Amygdala (tissue), 56 donors: ENCODE data around the gene HOXB8.

Experiments
- DNase-seq, 56 donors: peaks; one replicate each; lab custom pipeline; 2025; lab: John Stamatoyannopoulos, UW

The HOXB8 gene

DNA sequence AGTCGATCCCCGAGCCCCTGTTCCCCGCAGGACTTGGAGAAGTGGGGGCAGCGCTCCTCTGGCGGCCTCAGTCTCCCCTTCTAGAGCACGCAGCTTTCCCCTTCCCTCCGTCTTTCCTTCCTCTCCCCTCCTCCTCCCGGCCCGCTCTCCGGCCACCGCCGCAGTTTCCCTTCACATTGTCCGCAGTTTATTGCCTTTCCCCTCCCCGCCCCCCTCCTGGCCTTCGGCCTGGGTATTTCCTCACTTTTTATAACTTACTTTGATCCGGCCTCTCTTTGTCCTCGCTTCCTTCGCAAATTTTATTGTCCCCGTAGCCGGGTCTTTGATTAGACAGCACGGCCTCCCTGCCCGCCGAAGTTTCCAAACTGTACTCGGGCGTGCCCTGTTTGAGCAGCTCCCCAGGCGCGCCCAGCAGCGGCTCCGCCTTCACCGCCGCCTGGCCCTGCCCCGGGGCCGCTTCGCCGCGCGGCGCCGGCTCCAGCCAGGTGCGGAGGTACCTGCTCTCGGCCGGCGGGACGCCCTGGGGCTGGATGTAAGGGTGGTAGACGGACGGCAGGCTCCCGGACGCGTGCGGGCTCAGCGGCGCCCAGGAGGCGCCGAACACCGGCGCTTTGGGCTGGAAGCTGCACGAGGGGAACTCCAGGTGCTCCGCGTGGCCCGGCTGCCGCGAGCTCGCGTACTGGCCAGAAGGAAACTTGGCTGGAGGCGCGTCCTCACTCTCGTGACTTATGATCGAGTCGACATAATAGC is 10.6 kb upstream of the HOXB8 start:
- no peak for DNase-seq

GRCh38 chr17:48624544-48625494 is 9.7 kb upstream of the HOXB8 start:
- peak in 3 of 56 donors; percentile 2 to 8 (median 5) for DNase-seq

- DNase-seq: no peak
Measured at GRCh38 chr17:48624118-48624517, 9.0 kb upstream of the HOXB8 start.

GRCh38 chr17:48623583-48623982 is 8.5 kb upstream of the HOXB8 start:
- no peak for DNase-seq

DNA sequence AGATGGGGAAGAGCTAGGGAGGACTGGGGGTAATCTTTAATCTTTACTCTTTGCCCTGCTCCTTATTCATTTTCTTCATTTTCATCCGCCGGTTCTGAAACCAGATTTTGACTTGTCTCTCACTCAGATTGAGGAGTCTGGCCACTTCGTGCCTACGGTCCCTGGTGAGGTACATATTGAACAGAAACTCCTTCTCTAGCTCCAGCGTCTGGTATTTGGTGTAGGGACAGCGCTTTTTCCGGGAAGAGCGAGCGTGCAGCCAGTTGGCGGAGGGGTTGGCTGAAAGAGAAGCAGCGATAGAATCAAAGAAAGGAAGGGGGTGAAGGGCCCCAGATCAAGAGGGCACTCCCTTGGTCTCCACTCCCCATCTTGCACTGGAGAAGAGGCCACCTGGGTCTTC is 7.8 kb upstream of the HOXB8 start:
- DNase-seq: no peak

- no peak for DNase-seq
Measured at GRCh38 chr17:48621410-48622392, 6.6 kb upstream of the HOXB8 start.

DNA sequence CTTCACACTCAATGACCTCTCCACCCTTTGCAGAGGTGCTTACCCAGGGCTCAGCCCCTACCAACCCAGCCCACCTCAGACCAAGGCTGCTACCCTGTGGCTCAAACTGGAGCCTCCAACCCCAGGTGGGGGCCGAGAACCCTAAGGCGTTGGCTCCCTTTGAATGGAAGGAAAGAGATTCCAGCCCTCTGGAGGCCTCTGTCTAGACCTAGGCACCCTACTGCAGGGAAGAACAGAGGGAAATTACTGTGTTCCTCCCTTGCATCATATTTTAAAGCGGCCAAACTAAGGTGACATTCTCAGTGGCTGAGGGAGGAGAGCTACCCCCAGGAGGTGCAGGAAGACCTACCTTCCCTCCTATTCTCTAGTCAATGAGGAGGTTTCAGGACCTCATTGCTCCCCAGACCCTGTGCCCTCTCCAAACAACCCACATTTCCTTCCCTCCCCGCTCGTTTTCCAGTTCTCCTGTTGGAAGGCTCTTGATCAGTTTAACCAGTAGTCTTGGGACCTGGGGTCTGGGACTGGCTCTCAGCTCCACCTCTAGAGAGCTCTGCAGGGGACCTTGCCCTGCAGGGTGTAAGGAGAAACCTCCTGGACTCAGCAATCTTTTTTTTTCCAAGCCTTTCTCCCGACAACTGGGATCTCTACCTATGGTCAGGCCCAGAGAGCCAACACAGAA is 5.5 kb upstream of the HOXB8 start:
- no peak for DNase-seq

GRCh38 chr17:48619826-48620449 is 4.8 kb upstream of the HOXB8 start:
- no peak for DNase-seq

DNA sequence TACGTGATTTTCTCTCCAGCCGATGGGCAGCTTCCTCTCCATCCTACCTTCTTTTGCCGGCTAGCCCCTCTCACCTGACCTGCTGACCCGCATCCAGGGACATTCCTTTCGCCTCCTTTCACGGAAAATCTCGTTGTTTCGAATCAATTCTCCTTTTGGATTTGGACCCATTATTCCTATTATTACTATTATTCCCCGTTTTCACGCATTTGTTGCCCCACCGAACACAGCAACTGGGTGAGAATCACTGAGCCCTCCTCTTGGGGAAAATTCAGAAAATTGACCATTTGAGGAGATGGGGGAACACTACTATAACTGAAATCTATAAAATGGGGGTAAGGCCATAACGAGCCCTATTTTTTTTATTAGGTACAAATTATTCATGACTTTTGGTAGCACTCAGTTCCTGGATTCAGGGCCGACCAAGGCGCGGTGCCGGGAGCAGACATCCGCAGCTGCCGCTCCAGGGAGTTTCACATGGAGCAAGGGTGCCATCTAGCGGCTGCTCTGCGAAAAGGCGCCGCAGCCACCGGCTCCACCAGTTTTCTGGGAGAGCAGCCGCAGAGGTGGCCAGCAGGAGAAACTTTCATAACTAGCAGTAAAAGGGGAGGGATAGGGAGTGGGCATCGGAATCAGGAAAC is 3.3 kb upstream of the HOXB8 start:
- DNase-seq: peak; percentile 3 to 86 (median 59)

- DNase-seq: no peak
Measured at GRCh38 chr17:48617471-48618255, 2.6 kb upstream of the HOXB8 start.

DNA sequence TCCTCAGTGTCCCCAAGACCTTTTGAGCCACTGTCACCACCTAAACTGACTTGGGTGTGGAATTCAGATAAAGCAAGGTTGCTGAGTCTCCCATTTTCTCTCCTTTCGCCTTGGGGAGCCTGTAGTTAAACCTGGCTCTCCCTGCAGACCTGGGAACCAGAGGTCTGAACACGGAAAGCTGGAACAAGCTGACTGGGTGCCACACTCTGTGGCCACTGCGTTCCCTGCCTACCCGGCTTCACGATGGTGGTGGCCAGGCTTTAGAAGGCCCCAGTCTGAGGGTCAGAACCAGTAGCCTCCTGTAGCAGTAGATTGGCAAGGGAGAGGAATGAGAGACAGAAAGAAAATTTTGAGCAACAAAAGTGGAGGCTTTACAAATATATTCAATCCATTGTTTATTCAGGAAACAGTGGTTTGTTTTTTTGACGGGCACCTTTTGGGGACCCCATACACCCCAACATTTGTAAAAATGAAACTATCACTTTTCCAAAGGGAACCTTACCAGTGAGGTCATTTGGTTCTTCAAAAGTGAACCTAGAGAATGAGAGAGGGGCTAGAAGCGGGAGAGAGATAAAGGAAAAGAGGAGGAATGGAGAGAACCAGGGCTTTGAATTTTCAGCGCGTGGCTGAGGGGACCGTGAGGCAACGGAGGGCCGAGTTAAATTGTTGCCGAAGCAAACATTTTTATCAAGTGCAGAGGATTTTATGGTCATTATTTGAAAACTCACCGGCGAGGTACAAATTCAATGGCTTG is 1.8 kb upstream of the HOXB8 start:
- DNase-seq: no peak

DNA sequence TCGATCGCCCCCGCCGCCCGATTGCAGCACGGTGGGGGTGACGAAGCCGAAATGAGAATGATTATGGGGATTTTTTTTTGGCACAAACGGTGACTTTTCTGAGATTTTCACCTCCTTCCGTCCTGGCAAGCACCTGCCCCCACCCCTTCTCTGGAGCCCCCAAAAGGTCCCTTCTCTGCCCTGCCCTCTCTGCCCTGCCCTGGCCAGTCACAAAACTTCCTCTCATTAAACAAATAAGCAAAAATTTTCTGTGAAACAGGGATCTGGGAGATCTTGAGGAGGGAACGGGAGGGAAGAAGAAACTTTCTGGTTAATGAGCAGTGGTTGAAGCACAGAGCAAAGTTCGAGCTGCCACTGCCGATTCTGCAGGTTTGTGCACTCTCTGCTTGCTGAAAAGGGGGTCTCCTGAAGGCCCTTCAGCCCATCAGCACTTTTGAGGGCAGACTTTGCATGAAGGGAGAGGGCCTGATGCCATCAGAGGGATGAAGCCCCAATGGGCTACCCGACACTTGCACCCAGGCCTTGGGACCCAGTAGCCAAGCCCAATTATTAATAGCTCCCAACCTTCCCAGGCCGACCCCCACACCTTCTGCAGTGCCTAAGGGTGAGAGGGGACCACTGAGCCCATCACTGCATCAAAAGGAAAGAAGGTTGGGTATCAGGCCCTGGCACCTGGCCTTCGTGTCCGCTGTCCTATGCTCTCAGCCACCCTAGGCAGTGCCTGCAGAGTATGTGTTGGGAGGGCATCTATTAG is 1.0 kb upstream of the HOXB8 start:
- DNase-seq: no peak

GRCh38 chr17:48613862-48614694 is 1.0 kb downstream of the HOXB8 start:
- no peak for DNase-seq

DNA sequence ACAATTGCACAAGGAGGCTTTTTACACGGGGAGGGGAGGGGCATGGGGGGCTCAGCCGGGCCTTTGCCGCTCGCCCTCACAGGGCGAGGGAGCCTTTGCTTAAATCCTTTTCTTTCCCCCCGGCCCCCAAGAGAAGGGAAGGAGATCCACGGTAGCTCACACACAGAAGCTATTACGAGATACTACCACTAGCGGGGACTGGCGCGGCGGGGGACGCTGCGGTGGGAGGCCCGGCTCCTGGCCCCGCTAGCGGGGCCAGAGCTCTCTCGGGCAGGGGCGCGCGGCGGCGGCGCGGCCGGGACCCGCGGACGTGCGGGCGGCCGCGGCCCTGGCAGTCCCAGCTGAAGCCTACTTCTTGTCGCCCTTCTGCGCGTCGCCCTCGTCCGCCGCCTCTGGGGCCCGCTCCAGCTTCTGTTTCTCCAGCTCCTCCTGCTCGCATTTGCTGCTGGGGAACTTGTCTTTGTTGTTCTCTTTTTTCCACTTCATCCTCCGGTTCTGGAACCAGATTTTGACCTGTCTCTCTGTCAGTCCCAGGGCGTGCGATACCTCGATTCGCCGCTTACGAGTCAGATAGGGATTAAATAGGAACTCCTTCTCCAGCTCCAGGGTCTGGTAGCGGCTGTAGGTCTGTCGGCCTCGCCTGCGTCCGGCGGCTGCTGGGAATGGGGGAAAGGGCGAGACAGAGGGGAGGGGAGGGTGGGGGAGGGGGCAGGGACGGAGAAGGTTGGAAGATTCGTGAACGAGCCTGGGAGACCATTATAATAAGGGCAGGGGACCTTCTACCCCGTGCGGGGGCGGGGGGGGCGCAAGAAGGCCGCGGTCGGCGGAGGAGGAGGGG is 2.0 kb downstream of the HOXB8 start:
- DNase-seq: no peak

- no peak for DNase-seq
Measured at GRCh38 chr17:48612456-48612853, 2.6 kb downstream of the HOXB8 start.
